Measurements from ENCODE around the gene C3orf38.

Gene C3orf38

GRCh38 chr3:88203642-88204055, 53.9 kb downstream of the C3orf38 start:
- TF ChIP-seq CTCF (IDR thresholded peaks at IDR 0.05; ENCODE audit: low read depth, low read length, missing control alignments): peak; percentile 89
- DNase-seq: peak; percentile 83
- Histone ChIP-seq H3K4me3 (ENCODE audit: low read depth, low read length) (no peak overlapping the region), H3K36me3 (replicated peaks) (no peaks in the 10 kb centered on the region), H3K27ac (no peak overlapping the region), H3K27me3 (replicated peaks) (no peaks in the 10 kb centered on the region)
- in situ Hi-C loops (cut with HindIII; ENCODE audit: low pct_ligation_motif_present, low sequenced_read_pairs): no loop called here

Data from brain microvascular endothelial cell (primary cell).